UCSD-AML1 (cell line): ENCODE data around the gene UNK.
"Not testable (repeated sequence)": the region's sequence is repeated elsewhere in the genome, so short reads cannot be mapped to it uniquely, and the experiment has no call there.

ENCODE experiments used
- DNase-seq: peaks from one replicate; lab custom pipeline; 2025; ENCODE audit not compliant: unreplicated experiment; lab: John Stamatoyannopoulos, UW

Gene UNK

GRCh38 chr17:75754378-75755204, 30.0 kb upstream of the UNK start:
- DNase-seq = no peak

- no peak for DNase-seq
Observed at GRCh38 chr17:75755205-75755901, 29.3 kb upstream of the UNK start.

- no peak for DNase-seq
Observed at GRCh38 chr17:75755990-75756389, 28.6 kb upstream of the UNK start.

- DNase-seq = no peak
Observed at GRCh38 chr17:75756451-75757085, 28.0 kb upstream of the UNK start.

GRCh38 chr17:75757086-75757681, 27.4 kb upstream of the UNK start:
- no peak for DNase-seq

GRCh38 chr17:75758131-75758905, 26.3 kb upstream of the UNK start:
- no peak for DNase-seq

- DNase-seq = no peak
Observed at GRCh38 chr17:75759457-75759856, 25.1 kb upstream of the UNK start.

- not testable (repeated sequence) for DNase-seq
Observed at GRCh38 chr17:75759978-75760640, 24.5 kb upstream of the UNK start.

GRCh38 chr17:75762513-75763268, 21.9 kb upstream of the UNK start:
- DNase-seq = no peak

GRCh38 chr17:75763269-75763607, 21.4 kb upstream of the UNK start:
- no peak for DNase-seq

GRCh38 chr17:75763613-75764416, 20.8 kb upstream of the UNK start:
- DNase-seq = no peak

GRCh38 chr17:75764417-75764710, 20.2 kb upstream of the UNK start:
- no peak for DNase-seq

GRCh38 chr17:75764711-75765421, 19.7 kb upstream of the UNK start, which contains the start of gene GALK1:
Gene GALK1 (minus strand): TSS chr17:75765192. CDS start chr17:75765136, 56 bp downstream.
- DNase-seq = peak; percentile 80

- DNase-seq = no peak
Observed at GRCh38 chr17:75765981-75766380, 18.6 kb upstream of the UNK start.

- no peak for DNase-seq
Observed at GRCh38 chr17:75767881-75768280, 16.7 kb upstream of the UNK start.

- no peak for DNase-seq
Observed at GRCh38 chr17:75769536-75769935, 15.1 kb upstream of the UNK start.

- DNase-seq = no peak
Observed at GRCh38 chr17:75771334-75772281, 13.0 kb upstream of the UNK start.
